ENCODE measurements around the gene PLXNB3. TPM values are rescaled to one million over a fixed set of nuclear protein-coding genes. Genes with fewer than 3 reads are reported as not detected.
"Not testable (repeated sequence)": the region's sequence is repeated elsewhere in the genome, so short reads cannot be mapped to it uniquely, and the experiment has no call there.

Gene PLXNB3
- total RNA-seq, 3 donors from 2014 or later (not counting 1 experiment from before 2014, with no cell fraction given): 1.2 to 1.3 TPM; not detected in 1

DNA sequence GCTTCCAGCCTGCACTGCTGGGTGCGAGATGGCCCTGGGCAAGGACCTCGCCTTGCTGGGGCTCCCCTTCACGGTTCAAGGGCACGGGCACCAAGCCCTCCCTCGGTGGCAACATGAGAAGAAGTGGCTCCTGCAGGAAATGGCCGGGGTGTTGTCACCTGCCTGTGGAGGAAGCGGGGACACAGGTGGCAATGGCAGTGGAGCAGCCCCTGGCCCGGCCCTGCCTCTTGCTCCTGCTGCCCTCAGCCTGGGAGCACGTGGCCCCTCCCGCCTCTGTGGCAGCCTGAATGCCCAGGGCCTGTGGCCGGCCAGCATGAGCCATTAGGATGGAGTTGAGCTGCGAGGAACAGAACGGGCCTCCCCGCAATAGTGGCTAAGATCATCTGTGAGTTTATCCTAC, 22.6 kb upstream of the PLXNB3 start:
- Histone ChIP-seq H3K9me3 (ENCODE audit: control insufficient read depth, insufficient read depth, low read length) (no peaks in the 10 kb centered on the region), H3K27me3 (ENCODE audit: control insufficient read depth, insufficient read depth, low read length) (no peaks in the 10 kb centered on the region), H3K36me3 (ENCODE audit: control insufficient read depth, insufficient read depth, low read length) (peaks cover 4% of the 10 kb centered on the region), H3K4me3 (ENCODE audit: low read length) (no peak overlapping the region), H3K4me1 (ENCODE audit: control insufficient read depth, insufficient read depth, low read length) (peaks cover 15% of the 10 kb centered on the region), H3K27ac (ENCODE audit: low read length) (no peak overlapping the region)
- Mint-ChIP-seq H3K4me3 (no peak overlapping the region), H3K4me1 (peaks cover 0 to 7% of the 10 kb centered on the region in 2 donors), H3K9me3 (no peaks in the 10 kb centered on the region), H3K27me3 (ENCODE audit: low read depth in 2 of 2) (peaks cover 6 to 7% of the 10 kb centered on the region in 2 donors), H3K36me3 (no peaks in the 10 kb centered on the region), H3K27ac (no peak overlapping the region)
- intact Hi-C loops (cut with micrococcal nuclease): no loop called here
- WGBS (ENCODE audit: insufficient coverage): 73% methylated on average over 14 of the region's 14 CpGs
- DNase-seq: no peak
- ATAC-seq: no peak
- no peak for TF ChIP-seq CTCF (IDR thresholded peaks at IDR 0.05)

DNA sequence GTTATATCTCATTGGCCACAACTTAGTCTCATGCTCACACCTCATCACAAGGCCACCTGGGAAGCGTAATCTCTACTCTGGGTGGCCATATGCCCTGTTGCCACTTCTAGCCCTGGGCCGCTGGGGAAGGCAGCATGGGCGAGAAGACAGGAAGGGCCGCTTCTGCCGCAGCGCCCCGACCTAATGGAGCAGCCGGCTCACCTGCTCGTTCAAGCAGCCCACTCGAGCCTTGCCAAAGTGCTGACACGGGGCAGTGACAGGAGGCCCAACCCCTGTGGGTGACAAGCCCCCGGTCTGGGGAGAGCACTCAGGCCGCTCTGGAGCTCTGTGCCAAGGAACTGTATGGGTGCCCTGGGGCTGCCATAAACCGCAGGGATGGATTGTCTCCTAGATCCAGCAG, 21.9 kb upstream of the PLXNB3 start:
- H3K36me3 Mint-ChIP-seq; H3K9me3 ChIP-seq (ENCODE audit: control insufficient read depth, insufficient read depth, low read length); H3K4me3 ChIP-seq (ENCODE audit: low read length); H3K4me1 Mint-ChIP-seq; H3K27ac ChIP-seq (ENCODE audit: low read length); DNase-seq; ATAC-seq; H3K27me3 ChIP-seq (ENCODE audit: control insufficient read depth, insufficient read depth, low read length); H3K27me3 Mint-ChIP-seq (ENCODE audit: low read depth in 2 of 2); H3K27ac Mint-ChIP-seq; intact Hi-C loops (cut with micrococcal nuclease); H3K36me3 ChIP-seq (ENCODE audit: control insufficient read depth, insufficient read depth, low read length); H3K4me3 Mint-ChIP-seq; H3K9me3 Mint-ChIP-seq: not testable (repeated sequence)
- H3K4me1 ChIP-seq (ENCODE audit: control insufficient read depth, insufficient read depth, low read length): peaks cover 15% of the 10 kb centered on the region
- over 99% methylated on average over 14 of the region's 14 CpGs for WGBS (ENCODE audit: insufficient coverage)

DNA sequence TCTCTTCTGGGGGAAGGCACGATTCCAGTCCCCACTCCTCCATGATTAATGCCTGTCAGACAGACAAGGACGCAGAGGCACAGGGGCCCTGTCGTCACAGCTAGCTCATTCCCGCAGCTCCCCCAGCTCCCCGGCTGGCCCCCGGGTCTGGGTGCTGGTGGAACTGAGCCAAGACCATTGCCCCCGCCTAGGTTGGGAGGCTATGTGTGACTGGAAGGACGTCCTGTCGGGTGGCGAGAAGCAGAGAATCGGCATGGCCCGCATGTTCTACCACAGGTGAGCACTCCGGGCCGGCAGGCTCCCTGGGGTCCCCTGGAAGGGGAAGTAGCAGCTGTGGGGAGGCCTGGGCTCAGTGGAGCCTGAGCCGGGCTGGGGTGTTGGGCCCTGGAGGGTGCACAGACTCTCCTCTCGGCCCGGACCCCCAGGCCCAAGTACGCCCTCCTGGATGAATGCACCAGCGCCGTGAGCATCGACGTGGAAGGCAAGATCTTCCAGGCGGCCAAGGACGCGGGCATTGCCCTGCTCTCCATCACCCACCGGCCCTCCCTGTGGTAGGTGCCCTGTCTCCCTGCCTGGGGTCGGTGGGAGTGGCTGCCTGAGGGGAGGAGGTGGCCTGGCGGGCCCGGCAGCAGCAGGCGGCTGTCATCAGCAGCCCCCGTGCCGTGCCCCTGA, 21.1 kb upstream of the PLXNB3 start:
- H3K27me3 ChIP-seq (ENCODE audit: control insufficient read depth, insufficient read depth, low read length); DNase-seq; H3K4me3 Mint-ChIP-seq; H3K27me3 Mint-ChIP-seq (ENCODE audit: low read depth in 2 of 2); H3K4me1 Mint-ChIP-seq; H3K36me3 ChIP-seq (ENCODE audit: control insufficient read depth, insufficient read depth, low read length); H3K9me3 ChIP-seq (ENCODE audit: control insufficient read depth, insufficient read depth, low read length); H3K4me3 ChIP-seq (ENCODE audit: low read length); intact Hi-C loops (cut with micrococcal nuclease); H3K36me3 Mint-ChIP-seq; H3K9me3 Mint-ChIP-seq; ATAC-seq; H3K27ac ChIP-seq (ENCODE audit: low read length); H3K27ac Mint-ChIP-seq: not testable (repeated sequence)
- 84% methylated on average over 14 of the region's 32 CpGs for WGBS (ENCODE audit: insufficient coverage)
- peaks cover 15% of the 10 kb centered on the region for H3K4me1 ChIP-seq (ENCODE audit: control insufficient read depth, insufficient read depth, low read length)

DNA sequence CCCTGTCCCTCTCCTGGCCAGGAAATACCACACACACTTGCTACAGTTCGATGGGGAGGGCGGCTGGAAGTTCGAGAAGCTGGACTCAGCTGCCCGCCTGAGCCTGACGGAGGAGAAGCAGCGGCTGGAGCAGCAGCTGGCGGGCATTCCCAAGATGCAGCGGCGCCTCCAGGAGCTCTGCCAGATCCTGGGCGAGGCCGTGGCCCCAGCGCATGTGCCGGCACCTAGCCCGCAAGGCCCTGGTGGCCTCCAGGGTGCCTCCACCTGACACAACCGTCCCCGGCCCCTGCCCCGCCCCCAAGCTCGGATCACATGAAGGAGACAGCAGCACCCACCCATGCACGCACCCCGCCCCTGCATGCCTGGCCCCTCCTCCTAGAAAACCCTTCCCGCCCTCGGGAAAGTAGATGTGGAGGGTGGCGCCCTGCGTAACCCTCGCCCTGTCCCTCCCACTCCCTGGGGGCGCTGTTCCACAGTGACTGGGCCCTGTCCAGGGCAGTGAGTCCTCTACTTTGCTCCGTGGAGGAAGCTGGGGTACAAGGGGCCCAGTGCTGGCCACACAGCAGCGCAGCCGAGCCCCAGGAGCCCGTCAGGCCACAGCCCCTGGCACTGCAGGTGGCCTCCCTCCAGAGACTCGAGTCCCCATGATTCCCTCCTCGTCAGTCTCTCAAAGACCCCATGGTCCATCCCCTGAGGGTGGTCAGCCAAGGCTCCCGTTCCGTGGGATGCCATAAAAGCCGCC, 20.4 kb upstream of the PLXNB3 start:
- intact Hi-C loops (cut with micrococcal nuclease); H3K36me3 ChIP-seq (ENCODE audit: control insufficient read depth, insufficient read depth, low read length); H3K27ac ChIP-seq (ENCODE audit: low read length); H3K27ac Mint-ChIP-seq; H3K36me3 Mint-ChIP-seq; H3K9me3 ChIP-seq (ENCODE audit: control insufficient read depth, insufficient read depth, low read length); DNase-seq; ATAC-seq; H3K4me3 Mint-ChIP-seq; H3K4me3 ChIP-seq (ENCODE audit: low read length); H3K9me3 Mint-ChIP-seq; H3K27me3 ChIP-seq (ENCODE audit: control insufficient read depth, insufficient read depth, low read length); H3K4me1 Mint-ChIP-seq: not testable (repeated sequence)
- H3K27me3 Mint-ChIP-seq (ENCODE audit: low read depth in 2 of 2): peaks cover 7 to 10% of the 10 kb centered on the region in 2 donors
- WGBS (ENCODE audit: insufficient coverage): 91% methylated on average over 22 of the region's 35 CpGs
- peaks cover 15% of the 10 kb centered on the region for H3K4me1 ChIP-seq (ENCODE audit: control insufficient read depth, insufficient read depth, low read length)

Measured in natural killer cell (primary cell).